ENCODE measurements around the gene RNF152.

GRCh38 chr18:61764381-61764780, 128.4 kb downstream of the RNF152 start:
- TF ChIP-seq CTCF (conservative IDR thresholded peaks at IDR 0.05; ENCODE audit: low read depth, low read length) (no peak), EZH2 (IDR thresholded peaks at IDR 0.05; ENCODE audit: borderline replicate concordance, low read depth, low read length, poor library complexity, severe bottlenecking) (no peak)
